WERI-Rb-1 (cell line): Measurements from ENCODE around the gene ANXA4.

Source experiments
- DNase-seq: peaks from one replicate; pipeline ENCODE4 v3.0.0-alpha.2; 2020
- H3K27ac ChIP-seq: fragments of 250-450 bp; sonication (Bioruptor Pico); 2 replicates; pipeline ENCODE4 v1.5.1; 2020; ENCODE audit warnings: mild to moderate bottlenecking, moderate library complexity
- H3K27me3 ChIP-seq: fragments of 250-450 bp; sonication (Bioruptor Pico); 2 replicates; pipeline ENCODE4 v1.5.1; 2021; ENCODE audit warnings: mild to moderate bottlenecking, low read depth, moderate library complexity; ENCODE audit not compliant: insufficient read depth, severe bottlenecking
- H3K36me3 ChIP-seq: fragments of 250-450 bp; sonication (Bioruptor Pico); 2 replicates; pipeline ENCODE4 v1.5.1; 2020; ENCODE audit warnings: mild to moderate bottlenecking, moderate library complexity
- H3K4me3 ChIP-seq: 2 replicates; pipeline ENCODE4 v1.5.1; 2011; ENCODE audit warnings: low read depth, mild to moderate bottlenecking, control low read depth, low read length
- H3K9me3 ChIP-seq: fragments of 250-450 bp; sonication (Bioruptor Pico); 2 replicates; pipeline ENCODE4 v1.5.1; 2021; ENCODE audit warnings: mild to moderate bottlenecking, moderate library complexity; ENCODE audit not compliant: severe bottlenecking
- TF ChIP-seq, protein P1 (sequence below): IDR thresholded peaks from 2 replicates; pipeline ENCODE4 v1.5.1; 2011; ENCODE audit warnings: low read depth, mild to moderate bottlenecking, control low read depth, inconsistent platforms, low read length

Gene ANXA4

DNA sequence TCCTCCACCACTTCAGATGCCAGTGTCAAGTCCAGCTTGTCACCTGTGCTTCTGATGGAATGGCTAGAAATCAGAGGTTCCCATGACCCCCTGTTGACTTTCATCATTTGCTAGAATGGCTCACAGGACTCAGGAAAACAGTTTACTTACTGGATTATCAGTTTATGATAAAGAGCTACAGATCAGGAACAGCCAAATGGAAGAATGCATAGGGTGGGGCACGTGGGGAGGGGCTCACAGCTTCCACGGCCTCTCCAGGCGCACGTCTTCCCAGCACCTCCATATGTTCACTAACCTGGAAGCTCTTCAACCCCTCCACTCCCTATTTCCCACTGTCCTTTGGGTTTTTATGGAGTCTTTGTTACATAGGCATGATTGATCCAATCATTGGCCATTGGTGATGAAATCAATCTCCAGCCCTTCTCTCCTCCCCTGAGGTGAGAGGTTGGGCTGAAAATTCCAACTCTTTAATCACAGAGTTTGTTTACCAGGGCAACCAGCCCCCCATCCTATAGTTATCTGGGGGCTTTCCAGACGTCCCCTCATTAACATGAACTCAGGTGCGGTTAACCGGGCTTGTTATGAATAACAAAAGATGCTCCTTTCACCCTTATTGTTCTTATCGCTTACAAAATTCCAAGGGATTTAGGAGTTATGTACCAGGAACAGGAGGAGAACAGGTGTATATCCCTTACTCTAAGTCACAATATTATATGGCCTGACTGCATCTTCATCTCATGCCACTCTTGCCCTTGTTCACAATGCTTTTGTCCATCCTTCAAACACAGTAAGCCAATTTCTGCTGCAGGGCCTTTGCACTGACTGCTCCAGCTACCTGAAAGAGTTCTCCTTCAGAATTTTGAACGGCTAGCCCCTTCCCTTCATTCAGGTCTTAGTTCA is 35.2 kb downstream of the ANXA4 start:
- no peak overlapping the region for H3K4me3 ChIP-seq

DNA sequence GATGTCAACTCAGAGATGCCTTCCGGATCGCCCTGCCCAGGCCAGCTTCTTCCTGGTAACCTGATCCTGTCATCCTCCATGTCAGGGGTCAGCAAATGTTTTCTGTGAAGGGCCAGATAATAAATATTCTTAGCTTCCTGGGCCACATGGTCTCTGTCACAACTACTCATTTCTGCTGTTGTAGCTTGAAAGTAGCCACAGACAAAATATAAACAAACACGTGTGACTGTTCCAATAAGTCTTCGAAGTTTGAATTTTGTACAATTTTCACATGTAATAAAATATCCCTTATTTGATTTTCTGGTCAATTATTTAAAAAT is 35.8 kb downstream of the ANXA4 start:
- Histone ChIP-seq H3K4me3 (no peak overlapping the region), H3K27ac (no peak overlapping the region), H3K27me3 (no peaks in the 10 kb centered on the region), H3K9me3 (no peaks in the 10 kb centered on the region), H3K36me3 (no peaks in the 10 kb centered on the region)
- DNase-seq: no peak
- TF ChIP-seq, protein P1, sequence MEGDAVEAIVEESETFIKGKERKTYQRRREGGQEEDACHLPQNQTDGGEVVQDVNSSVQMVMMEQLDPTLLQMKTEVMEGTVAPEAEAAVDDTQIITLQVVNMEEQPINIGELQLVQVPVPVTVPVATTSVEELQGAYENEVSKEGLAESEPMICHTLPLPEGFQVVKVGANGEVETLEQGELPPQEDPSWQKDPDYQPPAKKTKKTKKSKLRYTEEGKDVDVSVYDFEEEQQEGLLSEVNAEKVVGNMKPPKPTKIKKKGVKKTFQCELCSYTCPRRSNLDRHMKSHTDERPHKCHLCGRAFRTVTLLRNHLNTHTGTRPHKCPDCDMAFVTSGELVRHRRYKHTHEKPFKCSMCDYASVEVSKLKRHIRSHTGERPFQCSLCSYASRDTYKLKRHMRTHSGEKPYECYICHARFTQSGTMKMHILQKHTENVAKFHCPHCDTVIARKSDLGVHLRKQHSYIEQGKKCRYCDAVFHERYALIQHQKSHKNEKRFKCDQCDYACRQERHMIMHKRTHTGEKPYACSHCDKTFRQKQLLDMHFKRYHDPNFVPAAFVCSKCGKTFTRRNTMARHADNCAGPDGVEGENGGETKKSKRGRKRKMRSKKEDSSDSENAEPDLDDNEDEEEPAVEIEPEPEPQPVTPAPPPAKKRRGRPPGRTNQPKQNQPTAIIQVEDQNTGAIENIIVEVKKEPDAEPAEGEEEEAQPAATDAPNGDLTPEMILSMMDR: no peak

More for the DNA sequence above, 35.2 kb downstream of the ANXA4 start:
- DNase-seq: no peak
- Histone ChIP-seq H3K27me3 (no peaks in the 10 kb centered on the region), H3K36me3 (no peaks in the 10 kb centered on the region), H3K27ac (no peak overlapping the region), H3K9me3 (no peaks in the 10 kb centered on the region)
- TF ChIP-seq, protein P1: no peak

DNA sequence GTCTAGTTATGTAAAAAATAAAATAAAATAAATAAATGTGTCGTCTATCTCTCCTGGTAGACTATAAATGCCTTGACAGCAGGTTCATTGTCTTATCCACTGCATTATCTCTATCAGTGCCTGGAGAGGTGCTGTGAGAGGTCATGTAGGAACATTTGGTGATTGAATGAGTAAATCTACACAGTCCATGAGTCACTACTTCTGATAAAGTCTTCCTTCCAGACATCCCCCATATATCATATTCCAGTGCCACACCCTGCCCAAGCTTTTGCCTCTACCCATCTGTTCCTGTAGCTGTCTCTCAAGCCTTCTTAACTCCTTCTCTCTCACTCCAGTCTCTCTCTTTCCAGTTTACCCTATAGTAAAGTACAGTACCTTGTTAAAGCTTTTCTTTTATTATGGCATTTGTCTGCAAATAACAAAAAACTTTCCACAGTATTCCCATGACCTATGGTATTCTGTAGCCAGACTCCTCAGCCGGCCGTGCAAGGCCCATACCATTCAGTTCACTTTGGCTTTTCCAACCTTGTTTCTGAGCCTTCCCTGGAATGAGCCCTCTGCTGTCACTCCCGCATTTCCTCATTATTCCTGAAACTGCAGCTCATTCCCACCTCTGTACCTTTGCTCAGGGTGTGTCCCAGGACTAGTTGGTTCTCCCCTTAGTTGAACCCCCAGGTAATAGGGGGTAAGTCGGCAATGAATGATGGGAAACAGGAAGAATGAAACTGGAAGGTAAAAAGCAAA is 37.5 kb downstream of the ANXA4 start:
- Histone ChIP-seq H3K9me3 (no peaks in the 10 kb centered on the region), H3K36me3 (no peaks in the 10 kb centered on the region), H3K27ac (peak overlapping the region; percentile 78), H3K27me3 (no peaks in the 10 kb centered on the region), H3K4me3 (no peak overlapping the region)
- DNase-seq: peak; percentile 87
- TF ChIP-seq, protein P1: no peak

DNA sequence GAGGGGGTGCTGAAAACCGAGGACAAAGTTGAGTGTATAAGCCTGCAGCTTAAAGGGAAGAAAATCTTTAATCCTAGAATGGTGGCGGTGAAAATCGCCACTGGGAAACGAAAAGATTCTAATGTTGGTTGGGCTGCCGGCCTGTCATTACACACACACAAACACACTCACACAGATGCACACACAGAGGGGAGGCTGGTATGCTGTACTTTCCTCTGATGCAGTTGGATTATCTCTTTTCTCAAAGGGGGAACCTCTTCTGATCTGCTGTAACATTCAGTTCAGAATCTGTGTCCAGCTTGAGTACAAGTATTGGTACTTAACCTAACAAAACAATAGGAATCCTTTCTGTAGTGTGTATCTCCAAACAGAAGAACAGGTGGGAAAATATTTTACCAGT is 39.0 kb downstream of the ANXA4 start:
- Histone ChIP-seq H3K4me3 (0 out of 2 replicates have a peak overlapping the region, but pooled peaks have one; percentile 2), H3K36me3 (no peaks in the 10 kb centered on the region), H3K27me3 (no peaks in the 10 kb centered on the region), H3K9me3 (no peaks in the 10 kb centered on the region), H3K27ac (peak overlapping the region; percentile 78)
- peak; percentile 51 for DNase-seq
- TF ChIP-seq, protein P1: no peak

DNA sequence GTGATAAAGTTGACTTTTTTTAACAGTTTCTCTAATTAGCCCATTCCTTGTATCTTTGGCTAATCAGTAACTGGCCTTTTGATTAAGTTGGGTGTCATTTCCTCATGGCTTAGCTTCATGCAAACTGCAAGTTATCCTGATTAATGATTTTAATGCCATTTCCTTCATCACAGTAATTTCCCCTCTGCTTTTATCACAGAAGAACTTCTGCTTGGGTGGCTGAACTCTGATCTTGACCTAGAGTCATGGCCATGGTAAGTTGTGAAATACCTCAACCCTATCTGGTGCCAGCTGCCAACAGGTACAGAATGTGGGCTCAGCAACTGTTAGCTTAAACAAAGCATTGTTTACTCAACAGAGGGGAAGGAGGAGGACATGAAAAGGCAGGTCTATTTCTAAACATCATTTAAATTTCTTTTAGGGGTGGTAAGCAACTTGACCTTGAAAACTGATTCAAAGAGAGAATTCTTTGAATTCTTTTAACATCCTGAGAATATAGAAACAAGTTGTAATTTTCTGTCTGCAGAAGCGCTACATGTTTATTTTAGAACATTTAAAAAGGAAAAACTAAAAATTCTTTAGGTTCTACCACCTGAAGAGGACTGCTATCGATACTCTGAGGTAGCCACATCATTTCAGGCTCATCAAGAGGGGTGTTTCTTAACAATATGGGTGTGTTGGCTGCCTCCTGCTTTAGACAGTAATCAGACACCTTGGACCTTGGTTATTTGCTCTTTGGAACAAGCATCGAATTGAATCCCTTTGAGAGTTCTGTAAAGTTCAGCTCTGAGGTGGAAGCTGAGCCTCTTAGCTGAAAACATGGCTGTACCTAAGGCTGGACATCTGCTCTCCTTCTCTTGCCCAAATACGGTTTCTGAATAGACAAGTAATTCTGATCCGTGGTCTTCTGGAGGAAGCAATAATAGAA is 39.7 kb downstream of the ANXA4 start:
- peak; percentile 33 for DNase-seq
- Histone ChIP-seq H3K27me3 (no peaks in the 10 kb centered on the region), H3K27ac (peak overlapping the region; percentile 78), H3K4me3 (no peak overlapping the region), H3K9me3 (no peaks in the 10 kb centered on the region), H3K36me3 (no peaks in the 10 kb centered on the region)
- TF ChIP-seq, protein P1: no peak
